ENCODE measurements around the gene NTM. TPM values are rescaled to one million over a fixed set of nuclear protein-coding genes. Genes with fewer than 3 reads are reported as not detected.

NTM gene
- total and polyA plus RNA-seq, 2 donors (not counting 3 experiments of a cell fraction or from before 2014, with no cell fraction given), result 1.00 to 1.1 TPM

DNA sequence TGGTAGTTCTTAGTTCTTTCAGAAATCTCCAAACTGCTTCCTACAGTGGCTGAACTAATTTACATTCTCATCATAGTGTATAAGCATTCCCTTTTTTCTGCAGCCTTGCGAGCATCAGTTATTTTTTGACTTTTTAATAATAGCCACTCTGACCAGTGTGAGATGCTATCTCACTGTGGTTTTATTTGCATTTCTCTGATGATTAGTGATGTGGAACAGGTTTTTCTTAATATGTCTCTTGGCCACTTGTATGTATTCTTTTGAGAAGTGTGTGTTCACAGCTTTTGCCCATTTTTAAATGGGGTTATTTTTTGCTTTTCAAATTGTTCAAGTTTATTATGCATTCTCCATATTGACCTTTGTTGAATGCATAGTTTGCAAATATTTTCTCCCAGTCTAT, 459.3 kb downstream of the NTM start:
- DNase-seq (ENCODE audit: low read depth, low spot score) (no peak), FAIRE-seq (no peak)
- dilution Hi-C loops (cut with MboI; ENCODE audit: extremely low pct_ligation_motif_present, low sequenced_read_pairs) (no loop called here), intact Hi-C loops (cut with micrococcal nuclease) (no loop called here)
- TF ChIP-seq FOS (IDR thresholded peaks at IDR 0.05; ENCODE audit: borderline replicate concordance, insufficient read depth, low read length) (no peak), GATA2 (IDR thresholded peaks at IDR 0.05; ENCODE audit: insufficient read depth, insufficient read length, low read depth, low read length) (no peak), JUN (IDR thresholded peaks at IDR 0.05; ENCODE audit: borderline replicate concordance, insufficient read depth, insufficient read length, low read depth) (no peak)
- TF ChIP-seq, protein P1, sequence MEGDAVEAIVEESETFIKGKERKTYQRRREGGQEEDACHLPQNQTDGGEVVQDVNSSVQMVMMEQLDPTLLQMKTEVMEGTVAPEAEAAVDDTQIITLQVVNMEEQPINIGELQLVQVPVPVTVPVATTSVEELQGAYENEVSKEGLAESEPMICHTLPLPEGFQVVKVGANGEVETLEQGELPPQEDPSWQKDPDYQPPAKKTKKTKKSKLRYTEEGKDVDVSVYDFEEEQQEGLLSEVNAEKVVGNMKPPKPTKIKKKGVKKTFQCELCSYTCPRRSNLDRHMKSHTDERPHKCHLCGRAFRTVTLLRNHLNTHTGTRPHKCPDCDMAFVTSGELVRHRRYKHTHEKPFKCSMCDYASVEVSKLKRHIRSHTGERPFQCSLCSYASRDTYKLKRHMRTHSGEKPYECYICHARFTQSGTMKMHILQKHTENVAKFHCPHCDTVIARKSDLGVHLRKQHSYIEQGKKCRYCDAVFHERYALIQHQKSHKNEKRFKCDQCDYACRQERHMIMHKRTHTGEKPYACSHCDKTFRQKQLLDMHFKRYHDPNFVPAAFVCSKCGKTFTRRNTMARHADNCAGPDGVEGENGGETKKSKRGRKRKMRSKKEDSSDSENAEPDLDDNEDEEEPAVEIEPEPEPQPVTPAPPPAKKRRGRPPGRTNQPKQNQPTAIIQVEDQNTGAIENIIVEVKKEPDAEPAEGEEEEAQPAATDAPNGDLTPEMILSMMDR (IDR thresholded peaks at IDR 0.05; ENCODE audit: extremely low read depth in 1 of 2, insufficient read depth in 1 of 2, low read depth in 1 of 2, low read length in 2 of 2), result no peak
- Histone ChIP-seq H3K9ac (replicated peaks; ENCODE audit: extremely low read depth, insufficient read depth, low read length) (no peak overlapping the region), H3K36me3 (ENCODE audit: control insufficient read depth in 2 of 2, extremely low read depth in 1 of 2, insufficient read depth in 2 of 2, low read length in 2 of 2) (no peaks in the 10 kb centered on the region), H3K4me1 (ENCODE audit: control insufficient read depth, extremely low read depth, insufficient read depth, low read length) (no peaks in the 10 kb centered on the region), H3K4me2 (ENCODE audit: insufficient read depth, low read length) (no peak overlapping the region), H3K27me3 (ENCODE audit: control insufficient read depth in 2 of 2, insufficient read depth in 2 of 2, low read length in 2 of 2) (peaks cover 5 to 7% of the 10 kb centered on the region in 2 experiments), H3K4me3 (replicated peaks in 1 of 3; ENCODE audit: insufficient read depth in 1 of 3, low read depth in 1 of 3, low read length in 3 of 3) (no peak overlapping the region), H3K9me1 (replicated peaks; ENCODE audit: control insufficient read depth, extremely low read depth, insufficient read depth, low read length) (no peaks in the 10 kb centered on the region), H2AFZ (ENCODE audit: low read depth, low read length) (no peak overlapping the region), H3K27ac (ENCODE audit: insufficient read depth, low read depth, low read length) (no peak overlapping the region), H3K9me3 (replicated peaks; ENCODE audit: control insufficient read depth, insufficient read depth, low read length) (no peaks in the 10 kb centered on the region), H4K20me1 (replicated peaks; ENCODE audit: control insufficient read depth, extremely low read depth, insufficient read depth, low read length) (no peaks in the 10 kb centered on the region), H3K79me2 (ENCODE audit: control insufficient read depth, insufficient read depth, low read length) (no peaks in the 10 kb centered on the region)
- POLR2A ChIA-PET, result no interaction called here
- no TSS peak for BruUV-seq (replicated peaks)
- CTCF ChIA-PET, result interaction anchor here (1.2 to 1.7 kb wide), 2 partner anchors 20 to 297 kb away, joined by 3 to 6 read pairs; no protein-coding TSS in a partner anchor

GRCh38 chr11:131832079-131832478, 461.7 kb downstream of the NTM start:
- Histone ChIP-seq H2AFZ (ENCODE audit: low read depth, low read length) (no peak overlapping the region), H3K4me2 (ENCODE audit: insufficient read depth, low read length) (no peak overlapping the region), H3K27ac (ENCODE audit: insufficient read depth, low read depth, low read length) (no peak overlapping the region), H3K79me2 (ENCODE audit: control insufficient read depth, insufficient read depth, low read length) (no peaks in the 10 kb centered on the region), H3K27me3 (ENCODE audit: control insufficient read depth in 2 of 2, insufficient read depth in 2 of 2, low read length in 2 of 2) (peaks cover 3 to 5% of the 10 kb centered on the region in 2 experiments), H3K9me3 (replicated peaks; ENCODE audit: control insufficient read depth, insufficient read depth, low read length) (no peaks in the 10 kb centered on the region), H3K36me3 (ENCODE audit: control insufficient read depth in 2 of 2, extremely low read depth in 1 of 2, insufficient read depth in 2 of 2, low read length in 2 of 2) (no peaks in the 10 kb centered on the region), H3K9me1 (replicated peaks; ENCODE audit: control insufficient read depth, extremely low read depth, insufficient read depth, low read length) (no peaks in the 10 kb centered on the region), H3K9ac (replicated peaks; ENCODE audit: extremely low read depth, insufficient read depth, low read length) (no peak overlapping the region), H4K20me1 (replicated peaks; ENCODE audit: control insufficient read depth, extremely low read depth, insufficient read depth, low read length) (no peaks in the 10 kb centered on the region), H3K4me1 (ENCODE audit: control insufficient read depth, extremely low read depth, insufficient read depth, low read length) (no peaks in the 10 kb centered on the region), H3K4me3 (replicated peaks in 1 of 3; ENCODE audit: insufficient read depth in 1 of 3, low read depth in 1 of 3, low read length in 3 of 3) (no peak overlapping the region)
- POLR2A ChIA-PET, result no interaction called here
- CTCF ChIA-PET, result interaction anchor here (0.7 to 1.6 kb wide), 4 partner anchors 10 to 84 kb away, joined by 3 to 4 read pairs (median 4); no protein-coding TSS in a partner anchor
- FAIRE-seq, result no peak
- dilution Hi-C loops (cut with MboI; ENCODE audit: extremely low pct_ligation_motif_present, low sequenced_read_pairs), result no loop called here
- intact Hi-C loops (cut with micrococcal nuclease), result no loop called here
- TF ChIP-seq, protein P1 (IDR thresholded peaks at IDR 0.05; ENCODE audit: extremely low read depth in 1 of 2, insufficient read depth in 1 of 2, low read depth in 1 of 2, low read length in 2 of 2), result no peak
- TF ChIP-seq EZH2 (IDR thresholded peaks at IDR 0.05; ENCODE audit: borderline replicate concordance, low read depth, low read length, severe bottlenecking) (no peak), FOS (IDR thresholded peaks at IDR 0.05; ENCODE audit: borderline replicate concordance, insufficient read depth, low read length) (no peak), GATA2 (IDR thresholded peaks at IDR 0.05; ENCODE audit: insufficient read depth, insufficient read length, low read depth, low read length) (no peak), MYC (IDR thresholded peaks at IDR 0.05; ENCODE audit: low read depth, low read length) (no peak), JUN (IDR thresholded peaks at IDR 0.05; ENCODE audit: borderline replicate concordance, insufficient read depth, insufficient read length, low read depth) (no peak), POLR2AphosphoS5 (IDR thresholded peaks at IDR 0.05; ENCODE audit: insufficient read depth, low read depth, low read length) (no peak), POLR2A (IDR thresholded peaks at IDR 0.05; ENCODE audit: low read depth, low read length) (no peak)
- TF ChIP-seq, protein P2, sequence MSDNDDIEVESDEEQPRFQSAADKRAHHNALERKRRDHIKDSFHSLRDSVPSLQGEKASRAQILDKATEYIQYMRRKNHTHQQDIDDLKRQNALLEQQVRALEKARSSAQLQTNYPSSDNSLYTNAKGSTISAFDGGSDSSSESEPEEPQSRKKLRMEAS (IDR thresholded peaks at IDR 0.05; ENCODE audit: insufficient read depth, insufficient read length), result no peak
- no TSS peak for BruUV-seq (replicated peaks)
- DNase-seq (ENCODE audit: low read depth, low spot score), result no peak

Measured in endothelial cell of umbilical vein (primary cell).